Natural killer cell treated with Interleukin-12 subunit alpha and Interleukin-12 subunit beta and Interleukin-15 and Interleukin-18, amount 100 ng/mL, for 72 hours (primary cell): ENCODE results near the gene RIPPLY1. TPM values are rescaled to one million over a fixed set of nuclear protein-coding genes. Genes with fewer than 3 reads are reported as not detected.

ENCODE experiments used
- ATAC-seq, 2 donors: fragments of 150-1000 bp; cut with Tn5 transposase in 1 of 2; sonication (Bioruptor Pico), chemical (Tn5 transposase) in 1 of 2; 2 replicates each; pipeline ENCODE4 v1.10.0; 2021
- DNase-seq: peaks from one replicate; pipeline ENCODE4 v3.0.0; 2022; ENCODE audit warnings: low spot score
- H3K27ac Mint-ChIP-seq, 2 donors: 1 replicate in 1 of 2; 2 replicates in 1 of 2; pipeline ENCODE4 v1.8.0; 2022; ENCODE audit warnings: mixed read lengths in 2 of 2, mild to moderate bottlenecking in 1 of 2, moderate library complexity in 1 of 2
- H3K27me3 Mint-ChIP-seq, 2 donors: 1 replicate in 1 of 2; 2 replicates in 1 of 2; pipeline ENCODE4 v1.8.0; 2022; ENCODE audit warnings: mixed read lengths in 2 of 2
- H3K36me3 Mint-ChIP-seq: one replicate; pipeline ENCODE4 v1.8.0; 2022; ENCODE audit warnings: mixed read lengths
- H3K4me1 Mint-ChIP-seq, 2 donors: 1 replicate in 1 of 2; 2 replicates in 1 of 2; pipeline ENCODE4 v1.8.0; 2022; ENCODE audit warnings: low read depth in 2 of 2, mixed read lengths in 2 of 2, mild to moderate bottlenecking in 1 of 2
- H3K4me3 Mint-ChIP-seq: one replicate; pipeline ENCODE4 v1.8.0; 2022; ENCODE audit warnings: mixed read lengths
- H3K9me3 Mint-ChIP-seq: 2 replicates; pipeline ENCODE4 v1.8.0; 2022; ENCODE audit warnings: mixed read lengths
- total RNA-seq, 2 donors: library from RNA; stranded (reverse); gene quantifications; one replicate each; pipeline ENCODE4 v1.2.3, GENCODE V29; 2022

Gene RIPPLY1
- total RNA-seq, 2 donors from 2014 or later, result not detected

DNA sequence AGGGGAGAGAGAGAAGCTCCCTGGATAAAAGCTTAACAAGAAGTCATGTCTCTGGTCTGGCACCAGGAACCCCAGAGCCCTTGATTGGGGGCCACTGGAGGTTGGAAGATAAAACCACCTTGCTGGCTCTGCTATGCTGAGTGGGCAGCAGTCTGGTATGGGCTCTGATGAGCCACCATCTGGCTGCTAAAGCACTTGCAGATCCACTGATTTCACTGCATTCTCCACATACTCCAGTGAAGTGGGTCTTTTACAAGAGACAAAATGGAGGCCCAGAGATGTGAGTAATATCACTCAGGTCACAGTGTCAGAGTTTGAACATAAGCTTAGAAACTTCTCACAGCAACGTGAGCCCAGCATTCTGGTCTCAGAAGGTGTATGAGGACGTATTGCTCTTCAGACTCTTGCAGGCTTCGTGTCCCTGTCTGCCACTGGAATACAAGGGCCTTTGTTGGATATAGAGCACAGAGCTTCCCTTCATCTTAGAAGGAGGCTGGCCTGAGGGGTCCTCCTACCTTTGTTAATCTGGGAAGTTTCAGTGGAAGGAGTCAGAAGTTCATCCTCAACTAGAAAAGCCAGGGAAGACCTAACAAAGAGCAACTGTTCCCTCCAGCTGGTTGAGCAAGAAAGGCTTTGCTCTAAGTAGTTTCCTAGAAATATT is 28.8 kb upstream of the RIPPLY1 start:
- Mint-ChIP-seq H3K9me3 (no peaks in the 10 kb centered on the region), H3K4me3 (no peak overlapping the region), H3K36me3 (no peaks in the 10 kb centered on the region), H3K27ac (no peak overlapping the region), H3K4me1 (no peaks in the 10 kb centered on the region), H3K27me3 (no peaks in the 10 kb centered on the region)
- ATAC-seq, result no peak
- no peak for DNase-seq

DNA sequence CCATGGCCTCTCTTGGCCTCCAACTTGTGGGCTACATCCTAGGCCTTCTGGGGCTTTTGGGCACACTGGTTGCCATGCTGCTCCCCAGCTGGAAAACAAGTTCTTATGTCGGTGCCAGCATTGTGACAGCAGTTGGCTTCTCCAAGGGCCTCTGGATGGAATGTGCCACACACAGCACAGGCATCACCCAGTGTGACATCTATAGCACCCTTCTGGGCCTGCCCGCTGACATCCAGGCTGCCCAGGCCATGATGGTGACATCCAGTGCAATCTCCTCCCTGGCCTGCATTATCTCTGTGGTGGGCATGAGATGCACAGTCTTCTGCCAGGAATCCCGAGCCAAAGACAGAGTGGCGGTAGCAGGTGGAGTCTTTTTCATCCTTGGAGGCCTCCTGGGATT is 25.1 kb upstream of the RIPPLY1 start:
- Mint-ChIP-seq H3K36me3 (no peaks in the 10 kb centered on the region), H3K4me3 (no peak overlapping the region), H3K4me1 (no peaks in the 10 kb centered on the region), H3K27me3 (no peaks in the 10 kb centered on the region), H3K9me3 (no peaks in the 10 kb centered on the region), H3K27ac (no peak overlapping the region)
- DNase-seq (no peak), ATAC-seq (no peak)

DNA sequence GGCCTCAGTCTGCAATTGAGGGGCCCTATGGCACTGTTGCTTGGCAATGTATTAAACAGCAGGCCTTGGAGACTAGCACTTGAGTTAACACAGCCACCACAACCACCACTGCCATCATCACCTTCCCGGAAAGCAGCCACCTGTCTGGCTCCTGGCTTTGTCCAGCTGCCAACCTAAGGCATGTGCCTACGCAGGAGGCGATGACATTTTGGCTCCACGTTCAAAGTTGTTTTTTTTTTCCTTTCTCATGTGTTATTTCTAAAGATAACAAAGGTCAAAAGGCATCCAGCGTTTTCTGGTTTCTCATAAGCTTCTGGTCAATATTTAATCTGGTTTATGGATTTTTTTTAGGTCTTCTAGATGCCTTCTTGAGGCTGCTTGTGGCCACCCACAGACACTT is 24.6 kb upstream of the RIPPLY1 start:
- DNase-seq, result no peak
- Mint-ChIP-seq H3K4me1 (no peaks in the 10 kb centered on the region), H3K9me3 (no peaks in the 10 kb centered on the region), H3K4me3 (no peak overlapping the region), H3K36me3 (no peaks in the 10 kb centered on the region), H3K27ac (no peak overlapping the region), H3K27me3 (no peaks in the 10 kb centered on the region)
- ATAC-seq, result no peak

DNA sequence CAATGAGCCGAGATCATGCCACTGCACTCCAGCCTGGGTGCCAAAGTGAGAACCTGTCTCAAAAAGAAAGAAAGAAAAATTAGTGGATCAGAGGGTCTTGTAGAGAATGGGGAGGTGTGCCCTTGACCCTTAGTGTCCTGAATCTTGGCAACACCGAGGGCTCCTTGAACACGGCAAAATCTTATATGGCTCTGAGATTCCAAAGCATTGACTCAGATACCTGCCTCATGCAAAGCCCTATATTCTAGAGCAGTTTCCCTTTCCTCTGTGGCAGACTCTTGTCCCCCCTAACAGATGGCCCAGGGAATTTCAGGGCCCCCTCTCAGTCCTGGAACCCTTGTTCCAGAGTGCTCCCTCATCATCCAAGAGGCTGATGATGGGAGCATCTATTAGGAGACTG is 23.9 kb upstream of the RIPPLY1 start:
- DNase-seq, result no peak
- no peak for ATAC-seq
- H3K4me3 Mint-ChIP-seq, result no peak overlapping the region
- no peaks in the 10 kb centered on the region for H3K27me3 Mint-ChIP-seq
- H3K27ac Mint-ChIP-seq, result no peak overlapping the region
- H3K4me1 Mint-ChIP-seq, result no peaks in the 10 kb centered on the region
- H3K9me3 Mint-ChIP-seq, result no peaks in the 10 kb centered on the region
- no peaks in the 10 kb centered on the region for H3K36me3 Mint-ChIP-seq

DNA sequence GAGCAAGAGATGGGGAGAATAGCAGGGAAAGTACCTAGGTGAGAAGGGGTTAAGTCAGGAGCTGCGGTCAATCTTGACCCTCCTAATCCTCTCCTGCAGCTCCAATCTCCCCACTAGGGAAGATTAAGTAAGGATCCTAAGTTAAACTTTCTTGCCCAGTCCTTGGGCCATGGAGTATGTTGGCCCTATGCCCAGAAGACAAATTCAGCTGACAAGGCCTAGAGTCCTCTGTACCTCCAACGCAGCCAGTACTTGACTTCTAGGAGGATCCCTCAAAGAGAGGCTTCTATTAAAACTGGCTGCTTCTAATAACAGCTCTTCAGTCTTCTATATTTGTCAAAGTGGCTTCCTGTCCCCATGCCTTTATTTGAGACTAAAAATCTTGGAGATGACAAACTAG is 18.5 kb upstream of the RIPPLY1 start:
- Mint-ChIP-seq H3K9me3 (no peaks in the 10 kb centered on the region), H3K27me3 (peaks cover 0 to 5% of the 10 kb centered on the region in 2 donors), H3K4me1 (peaks cover 7 to 9% of the 10 kb centered on the region in 2 donors), H3K27ac (no peak overlapping the region), H3K36me3 (no peaks in the 10 kb centered on the region), H3K4me3 (no peak overlapping the region)
- DNase-seq (no peak), ATAC-seq (no peak)

DNA sequence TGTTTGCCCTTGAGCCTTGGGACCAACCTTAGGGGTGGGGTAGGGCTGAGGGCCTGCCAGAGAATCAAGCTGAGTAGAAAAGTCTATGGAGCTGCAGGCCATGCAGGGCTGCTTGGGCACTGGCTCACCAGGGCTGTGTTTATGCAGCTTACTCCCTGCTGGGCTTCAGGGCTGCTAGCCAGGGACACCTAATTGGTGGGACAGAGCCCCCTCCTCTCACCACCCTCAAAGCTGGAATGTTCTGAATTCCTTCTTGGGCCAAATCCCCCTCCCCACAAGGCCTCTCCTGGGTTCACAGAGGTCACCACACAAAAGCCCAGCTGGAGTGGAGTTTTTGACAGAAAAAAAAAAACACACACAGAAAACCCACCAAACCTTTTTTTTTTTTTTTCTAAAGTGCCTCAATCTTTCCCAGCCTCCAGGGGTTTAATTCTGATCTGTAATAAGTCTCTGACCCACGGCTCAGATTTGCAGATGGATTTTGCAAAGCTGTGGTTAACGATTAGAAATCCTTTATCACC is 16.9 kb upstream of the RIPPLY1 start, which contains the start of gene CLDN2:
CLDN2 (plus strand) TSS at position 471 of the 521 bp plus-strand sequence. CDS start 7,827 bp downstream, outside the sequence.
- H3K4me1 Mint-ChIP-seq, result peaks cover 7 to 9% of the 10 kb centered on the region in 2 donors
- H3K27ac Mint-ChIP-seq, result no peak within 1 kb of the TSS
- no peaks in the 10 kb centered on the region for H3K9me3 Mint-ChIP-seq
- DNase-seq, result no peak
- no peaks in the 10 kb centered on the region for H3K36me3 Mint-ChIP-seq
- peaks cover 15% of the 10 kb centered on the region in 2 donors for H3K27me3 Mint-ChIP-seq
- no peak for ATAC-seq
- no peak within 1 kb of the TSS for H3K4me3 Mint-ChIP-seq

DNA sequence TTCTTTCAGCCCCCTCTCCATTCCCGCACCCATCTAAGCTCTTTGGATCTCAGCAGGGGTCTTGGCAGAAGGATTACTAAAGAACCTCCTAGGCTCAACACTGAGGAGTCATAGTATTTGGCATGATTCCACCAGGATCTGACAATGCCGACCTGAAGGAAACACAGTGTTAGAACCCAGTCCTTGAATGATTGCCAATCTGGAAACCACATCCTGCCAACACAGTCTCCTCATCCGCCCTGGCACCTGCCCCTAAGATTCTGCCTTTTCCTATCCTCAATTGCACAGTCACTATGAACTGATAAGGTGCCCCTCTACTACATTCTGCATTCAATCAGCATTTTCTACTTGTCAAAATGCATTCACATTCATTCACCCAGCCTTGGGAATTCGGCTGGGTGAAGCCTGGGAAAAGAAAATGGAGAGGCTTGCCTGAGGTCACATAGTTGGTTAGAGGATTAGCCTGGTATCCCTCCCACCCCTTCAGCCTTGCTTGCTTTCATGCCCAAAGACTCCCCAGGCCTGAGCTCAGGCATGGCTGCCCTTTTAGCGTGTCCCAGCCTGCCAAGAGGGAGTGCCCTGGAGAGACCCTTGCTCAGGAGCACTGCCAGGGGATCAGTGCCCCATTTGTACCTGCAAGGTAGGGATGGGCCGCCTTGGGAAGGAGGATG is 14.8 kb upstream of the RIPPLY1 start:
- Mint-ChIP-seq H3K27me3 (peaks cover 15 to 17% of the 10 kb centered on the region in 2 donors), H3K4me1 (peaks cover 7 to 9% of the 10 kb centered on the region in 2 donors), H3K27ac (no peak overlapping the region), H3K36me3 (no peaks in the 10 kb centered on the region), H3K4me3 (no peak overlapping the region), H3K9me3 (no peaks in the 10 kb centered on the region)
- DNase-seq (no peak), ATAC-seq (no peak)

DNA sequence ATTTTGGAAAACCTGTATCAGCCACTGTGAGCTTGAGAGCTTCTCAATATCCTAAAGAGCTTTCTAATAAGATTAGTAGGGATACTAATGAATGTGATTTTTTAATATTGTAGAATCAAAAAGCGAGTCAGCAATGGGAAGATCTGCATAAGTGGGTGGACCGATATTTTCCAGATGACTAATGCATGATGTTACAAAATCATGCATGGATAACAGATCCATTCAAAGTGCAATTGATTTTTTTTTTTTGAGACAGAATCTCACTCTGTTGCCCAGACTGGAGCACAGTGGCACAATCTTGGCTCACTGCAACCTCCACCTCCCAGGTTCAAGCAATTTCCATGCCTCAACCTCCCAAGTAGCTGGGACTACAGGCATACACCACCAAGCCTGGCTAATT is 9.7 kb upstream of the RIPPLY1 start:
- Mint-ChIP-seq H3K27me3 (peaks cover 15 to 26% of the 10 kb centered on the region in 2 donors), H3K27ac (no peak overlapping the region)
- no peak for ATAC-seq

DNA sequence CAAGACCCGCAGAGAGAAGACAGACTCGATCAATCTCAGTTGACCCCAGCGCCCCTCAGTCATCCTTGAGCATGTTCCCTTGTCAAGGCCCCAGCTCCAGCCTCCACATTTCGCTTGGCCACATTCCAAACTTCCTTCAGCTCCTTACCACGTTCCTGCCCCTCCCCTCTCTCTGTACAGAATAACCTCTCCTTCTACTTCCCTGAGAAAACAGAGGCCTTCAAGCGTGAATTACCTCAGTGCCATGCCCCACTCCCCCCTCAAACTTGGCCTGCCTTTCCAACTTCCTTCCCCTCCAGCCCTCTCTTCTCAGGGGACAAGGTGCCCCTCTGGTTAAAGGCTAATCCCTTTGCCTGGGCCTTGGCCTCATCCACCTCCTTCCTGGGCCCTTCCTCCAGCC is 3.2 kb upstream of the RIPPLY1 start:
- Mint-ChIP-seq H3K27ac (no peak overlapping the region), H3K36me3 (no peaks in the 10 kb centered on the region), H3K4me1 (no peaks in the 10 kb centered on the region), H3K27me3 (peaks cover 0 to 6% of the 10 kb centered on the region in 2 donors), H3K4me3 (no peak overlapping the region), H3K9me3 (no peaks in the 10 kb centered on the region)
- no peak for DNase-seq
- no peak for ATAC-seq

More for the DNA sequence above, 9.7 kb upstream of the RIPPLY1 start:
- no peaks in the 10 kb centered on the region for H3K36me3 Mint-ChIP-seq
- no peaks in the 10 kb centered on the region for H3K9me3 Mint-ChIP-seq
- peaks cover 5 to 6% of the 10 kb centered on the region in 2 donors for H3K4me1 Mint-ChIP-seq
- no peak overlapping the region for H3K4me3 Mint-ChIP-seq
- no peak for DNase-seq

DNA sequence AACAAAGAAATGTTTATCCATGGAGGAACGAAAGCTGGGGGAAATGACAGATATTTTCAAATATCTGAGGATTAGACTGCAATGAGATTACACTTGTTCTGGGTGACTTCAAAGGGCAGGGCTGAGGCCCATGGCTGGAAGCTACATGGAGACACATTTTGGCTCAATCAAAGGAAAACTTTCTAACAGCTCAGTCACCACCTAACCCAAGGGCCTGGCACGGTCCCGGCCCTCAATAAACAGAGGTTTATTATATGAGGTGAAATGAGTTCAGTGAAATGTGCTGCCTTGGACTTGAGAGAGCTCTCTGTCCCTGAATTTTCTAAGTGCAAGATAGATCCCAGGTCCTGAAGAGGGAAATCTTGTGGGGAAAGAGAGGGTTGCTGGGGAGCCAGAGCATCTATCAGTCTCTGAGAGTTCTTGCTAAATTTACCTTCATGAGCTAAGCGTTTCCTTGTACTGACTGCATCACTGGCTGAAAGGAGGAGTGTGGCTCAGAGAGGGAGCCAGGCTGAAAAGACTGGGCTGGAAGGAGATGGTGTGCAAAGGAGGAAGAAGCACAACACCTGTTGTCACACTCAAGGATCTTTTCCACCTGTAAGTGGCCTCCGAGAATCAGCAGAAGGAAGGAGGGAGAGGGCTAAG is 2.0 kb upstream of the RIPPLY1 start:
- H3K9me3 Mint-ChIP-seq, result no peaks in the 10 kb centered on the region
- H3K36me3 Mint-ChIP-seq, result no peaks in the 10 kb centered on the region
- H3K4me3 Mint-ChIP-seq, result no peak overlapping the region
- H3K27ac Mint-ChIP-seq, result no peak overlapping the region
- H3K27me3 Mint-ChIP-seq, result peaks cover 0 to 5% of the 10 kb centered on the region in 2 donors
- no peaks in the 10 kb centered on the region for H3K4me1 Mint-ChIP-seq
- DNase-seq, result no peak
- ATAC-seq, result no peak

DNA sequence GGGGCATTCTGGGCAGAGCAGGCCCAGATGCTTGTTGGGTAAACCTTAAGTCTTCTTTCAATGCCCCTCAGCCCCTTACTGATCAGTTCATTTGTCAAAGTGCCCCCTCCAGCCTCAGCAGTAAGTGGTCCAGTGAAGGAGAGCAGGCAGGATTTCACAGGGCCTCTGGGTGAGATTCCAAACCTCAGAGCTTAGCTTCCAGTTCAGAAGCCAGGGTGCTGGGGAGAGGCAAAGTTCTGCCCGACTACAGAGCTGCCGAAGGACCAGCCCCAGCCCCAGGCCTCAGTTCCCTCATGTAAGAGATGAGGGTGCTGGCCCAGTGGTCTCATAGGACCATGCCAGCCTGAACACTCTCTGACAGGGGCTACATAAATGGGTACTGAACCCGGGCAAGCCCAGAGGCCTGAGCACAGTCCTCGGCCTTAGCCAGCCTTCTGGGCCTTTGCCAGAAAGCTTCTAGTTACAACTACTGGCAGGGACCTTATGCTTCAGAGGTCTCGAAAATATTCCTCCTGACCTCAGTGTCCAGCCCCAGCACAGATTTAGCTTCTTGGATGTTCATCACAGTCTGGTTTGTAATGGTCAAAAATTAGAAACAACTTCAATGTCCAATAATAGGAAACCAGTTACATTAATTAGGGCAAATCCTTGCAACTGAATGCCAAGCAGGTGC is 851 bp upstream of the RIPPLY1 start:
- Mint-ChIP-seq H3K27ac (no peak overlapping the region), H3K4me3 (no peak overlapping the region), H3K4me1 (no peaks in the 10 kb centered on the region), H3K9me3 (no peaks in the 10 kb centered on the region), H3K27me3 (peaks cover 0 to 6% of the 10 kb centered on the region in 2 donors), H3K36me3 (no peaks in the 10 kb centered on the region)
- no peak for DNase-seq
- peak in 1 of 2 donors; percentile 12 for ATAC-seq

DNA sequence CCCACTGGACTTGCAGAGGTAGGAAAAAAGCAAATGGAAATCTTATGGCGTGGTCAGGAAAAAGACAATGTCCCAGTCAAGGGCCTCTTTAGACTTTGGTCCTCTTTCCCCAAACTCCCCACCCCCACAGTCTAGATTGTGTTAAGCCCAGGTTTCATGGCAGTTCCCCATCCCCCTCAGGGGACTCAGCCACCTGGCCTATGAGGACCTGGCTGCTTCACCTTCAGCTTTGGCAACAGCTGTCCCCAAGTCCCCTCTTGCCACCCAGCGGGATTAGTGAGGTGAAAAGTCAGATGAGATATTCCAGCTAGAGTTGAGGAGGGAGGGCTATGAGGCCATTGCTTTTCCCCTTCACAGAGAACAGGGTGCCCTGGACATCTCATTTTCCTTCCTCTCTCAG is 457 bp downstream of the RIPPLY1 start:
- no peaks in the 10 kb centered on the region for H3K36me3 Mint-ChIP-seq
- no peak for DNase-seq
- H3K27ac Mint-ChIP-seq, result no peak overlapping the region
- no peaks in the 10 kb centered on the region for H3K4me1 Mint-ChIP-seq
- peaks cover 0 to 2% of the 10 kb centered on the region in 2 donors for H3K27me3 Mint-ChIP-seq
- no peak overlapping the region for H3K4me3 Mint-ChIP-seq
- H3K9me3 Mint-ChIP-seq, result no peaks in the 10 kb centered on the region
- ATAC-seq, result no peak

DNA sequence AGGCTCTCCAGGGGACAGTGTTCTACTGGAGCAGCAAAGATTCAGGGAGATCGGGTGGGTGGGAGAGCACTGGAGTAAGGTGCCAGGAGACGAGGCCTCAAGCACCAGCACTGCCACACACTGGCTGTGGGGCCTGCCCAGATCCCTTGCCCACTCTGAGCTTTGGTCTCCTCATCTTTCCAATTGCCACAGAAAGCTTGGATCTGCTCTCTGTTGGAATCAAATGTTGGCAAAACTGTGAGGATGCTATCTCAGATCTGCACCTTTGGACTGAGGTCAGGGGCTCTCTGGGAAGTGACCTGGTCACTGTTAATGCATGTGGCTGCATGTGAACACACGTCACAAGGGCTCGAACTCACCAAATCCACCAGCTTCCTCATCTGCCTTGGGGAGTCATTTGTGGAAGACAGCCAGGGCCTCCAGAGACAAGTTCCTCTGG is 1.3 kb downstream of the RIPPLY1 start:
- peaks cover 0 to 6% of the 10 kb centered on the region in 2 donors for H3K27me3 Mint-ChIP-seq
- no peak for DNase-seq
- no peaks in the 10 kb centered on the region for H3K9me3 Mint-ChIP-seq
- H3K27ac Mint-ChIP-seq, result no peak overlapping the region
- no peaks in the 10 kb centered on the region for H3K36me3 Mint-ChIP-seq
- H3K4me1 Mint-ChIP-seq, result no peaks in the 10 kb centered on the region
- no peak overlapping the region for H3K4me3 Mint-ChIP-seq
- ATAC-seq, result no peak
